H1 (cell line): ENCODE data around the gene NPHP4. TPM values are rescaled to one million over a fixed set of nuclear protein-coding genes. Genes with fewer than 3 reads are reported as not detected.

Experiments
- CTCF ChIA-PET: fragments of 300-600 bp; sonication (Branson Sonifier 250); formaldehyde crosslinking; loops from one replicate; lab custom pipeline; 2021; ENCODE audit not compliant: partially characterized antibody; lab: Charles Lee
- POLR2A ChIA-PET: fragments of 300-600 bp; sonication (Branson Sonifier 250); formaldehyde crosslinking; loops from one replicate; lab custom pipeline; 2021; ENCODE audit warnings: inconsistent platforms; ENCODE audit not compliant: partially characterized antibody; lab: Charles Lee
- DNase-seq, 2 experiments: peaks; one replicate each; pipeline versions ENCODE4 v3.0.0 to v3.0.0-alpha.2; 2010 to 2022; ENCODE audit warnings: low spot score in 2 of 2, low read depth in 1 of 2, mixed read lengths in 1 of 2
- FAIRE-seq: peaks from 2 replicates; lab custom pipeline; 2011; peaks lifted over from hg19 to GRCh38; lab: Jason Lieb, UNC
- H2AFZ ChIP-seq: 2 replicates; pipeline ENCODE4 v1.8.1; 2012; ENCODE audit warnings: low read length, inconsistent platforms
- H2AK5ac ChIP-seq: 2 replicates; pipeline ENCODE4 v1.6.1; 2013; ENCODE audit warnings: low read depth, low read length
- H2BK120ac ChIP-seq: replicated peaks from 2 replicates; pipeline ENCODE3; 2013; ENCODE audit warnings: low read depth, low read length, inconsistent platforms
- H2BK12ac ChIP-seq: 2 replicates; pipeline ENCODE4 v1.6.1; 2013; ENCODE audit warnings: low read depth, low read length
- H2BK15ac ChIP-seq: 2 replicates; pipeline ENCODE4 v1.6.1; 2013; ENCODE audit warnings: low read length
- H2BK20ac ChIP-seq: 2 replicates; pipeline ENCODE4 v1.6.1; 2013; ENCODE audit warnings: low read length
- H2BK5ac ChIP-seq: 2 replicates; pipeline ENCODE4 v1.6.1; 2013; ENCODE audit warnings: low read depth, low read length
- H3K14ac ChIP-seq: 2 replicates; pipeline ENCODE4 v1.6.1; 2013; ENCODE audit warnings: inconsistent platforms; ENCODE audit not compliant: insufficient read length
- H3K18ac ChIP-seq: 2 replicates; pipeline ENCODE4 v1.6.1; 2013; ENCODE audit warnings: low read length; ENCODE audit errors: extremely low read depth
- H3K23ac ChIP-seq: 2 replicates; pipeline ENCODE4 v1.6.1; 2013; ENCODE audit warnings: inconsistent platforms; ENCODE audit not compliant: insufficient read length
- H3K23me2 ChIP-seq: 2 replicates; pipeline ENCODE4 v1.6.1; 2013; ENCODE audit warnings: low read depth, low read length
- H3K27ac ChIP-seq: 2 replicates; pipeline ENCODE4 v1.6.1; 2011; ENCODE audit warnings: low read depth, low read length, inconsistent platforms
- H3K27me3 ChIP-seq, 4 experiments: replicated peaks in 1 of 4; 1 replicate in 1 of 4; 2 replicates in 3 of 4; pipeline versions ENCODE4 v1.6.1 to v1.8.1; 2011 to 2013; ENCODE audit warnings: low read length in 3 of 4, mild to moderate bottlenecking in 3 of 4, inconsistent platforms in 2 of 4, mixed read lengths in 2 of 4, moderate library complexity in 1 of 4; ENCODE audit not compliant: control insufficient read depth in 3 of 4, insufficient read depth in 3 of 4; ENCODE audit errors: extremely low read depth in 1 of 4
- H3K36me3 ChIP-seq, 4 experiments: 2 replicates each; pipeline versions ENCODE4 v1.6.1 to v1.8.1; 2011 to 2013; ENCODE audit warnings: mild to moderate bottlenecking in 4 of 4, low read length in 3 of 4, moderate library complexity in 2 of 4, control low read depth in 1 of 4, inconsistent platforms in 1 of 4; ENCODE audit not compliant: insufficient read depth in 4 of 4, control insufficient read depth in 2 of 4
- H3K4ac ChIP-seq: replicated peaks from 2 replicates; pipeline ENCODE3; 2013; ENCODE audit warnings: low read length, low read depth, mixed read lengths, inconsistent platforms; ENCODE audit not compliant: insufficient read length
- H3K4me1 ChIP-seq, 4 experiments: replicated peaks in 1 of 4; 1 replicate in 1 of 4; 2 replicates in 3 of 4; pipeline versions ENCODE4 v1.6.1 to v1.8.1; 2011 to 2013; ENCODE audit warnings: low read length in 3 of 4, inconsistent platforms in 2 of 4, mixed read lengths in 1 of 4; ENCODE audit not compliant: insufficient read depth in 4 of 4, control insufficient read depth in 3 of 4
- H3K4me2 ChIP-seq, 2 experiments: 2 replicates each; pipeline versions ENCODE4 v1.6.1 to v1.8.1; 2011 to 2013; ENCODE audit warnings: low read depth in 2 of 2, low read length in 2 of 2, control low read depth in 1 of 2, inconsistent platforms in 1 of 2, mild to moderate bottlenecking in 1 of 2; ENCODE audit not compliant: insufficient read depth in 1 of 2
- H3K4me3 ChIP-seq, 4 experiments: fragments of 200-600, 300-600 bp in 1 of 4; sonication (generic), shearing (Covaris generic), sonication (Bioruptor Twin) in 1 of 4; 2 replicates each; pipeline versions ENCODE4 v1.5.1 to v1.8.1; 2011 to 2016; ENCODE audit warnings: low read length in 4 of 4, low read depth in 3 of 4, control low read depth in 2 of 4, inconsistent platforms in 2 of 4, mild to moderate bottlenecking in 2 of 4, mixed read lengths in 1 of 4, moderate library complexity in 1 of 4; ENCODE audit not compliant: insufficient read depth in 2 of 4; ENCODE audit errors: extremely low read depth in 1 of 4
- H3K56ac ChIP-seq: replicated peaks from 2 replicates; pipeline ENCODE3; 2013; ENCODE audit warnings: low read depth, mild to moderate bottlenecking, mixed read lengths, low read length, inconsistent platforms; ENCODE audit not compliant: insufficient read length
- H3K79me1 ChIP-seq: 2 replicates; pipeline ENCODE4 v1.6.1; 2013; ENCODE audit warnings: low read depth, low read length, control low read depth
- H3K79me2 ChIP-seq, 2 experiments: 2 replicates each; pipeline versions ENCODE4 v1.6.1 to v1.8.1; 2012 to 2013; ENCODE audit warnings: low read length in 2 of 2, mild to moderate bottlenecking in 2 of 2, inconsistent platforms in 1 of 2; ENCODE audit not compliant: insufficient read depth in 2 of 2, control insufficient read depth in 1 of 2
- H3K9ac ChIP-seq, 4 experiments: replicated peaks in 1 of 4; 1 replicate in 1 of 4; 2 replicates in 3 of 4; pipeline versions ENCODE4 v1.6.1 to v1.8.1; 2011 to 2013; ENCODE audit warnings: low read depth in 3 of 4, low read length in 3 of 4, control low read depth in 2 of 4, mild to moderate bottlenecking in 2 of 4, moderate library complexity in 2 of 4, inconsistent platforms in 1 of 4; ENCODE audit errors: extremely low read depth in 1 of 4
- H3K9me3 ChIP-seq, 2 experiments: 2 replicates each; pipeline versions ENCODE4 v1.6.1 to v1.8.1; 2012 to 2013; ENCODE audit warnings: mild to moderate bottlenecking in 2 of 2, moderate library complexity in 2 of 2, control low read depth in 1 of 2, inconsistent platforms in 1 of 2, low read depth in 1 of 2, low read length in 1 of 2, mixed read lengths in 1 of 2; ENCODE audit not compliant: insufficient read depth in 2 of 2
- H4K20me1 ChIP-seq, 2 experiments: replicated peaks in 1 of 2; 2 replicates each; pipeline versions ENCODE3 to v1.8.1; 2011 to 2013; ENCODE audit warnings: inconsistent platforms in 2 of 2, low read length in 2 of 2, mild to moderate bottlenecking in 1 of 2; ENCODE audit not compliant: insufficient read depth in 2 of 2, control insufficient read depth in 1 of 2
- H4K5ac ChIP-seq: 2 replicates; pipeline ENCODE4 v1.6.1; 2013; ENCODE audit warnings: low read length, low read depth, mixed read lengths, inconsistent platforms; ENCODE audit not compliant: insufficient read length
- H4K8ac ChIP-seq: 2 replicates; pipeline ENCODE4 v1.8.0; 2013; ENCODE audit warnings: mild to moderate bottlenecking, moderate library complexity, low read length, inconsistent platforms; ENCODE audit not compliant: insufficient read depth; ENCODE audit errors: extremely low read depth
- H4K91ac ChIP-seq: replicated peaks from 2 replicates; pipeline ENCODE3; 2013; ENCODE audit warnings: low read length, mixed read lengths, inconsistent platforms; ENCODE audit not compliant: insufficient read length
- CHD2 ChIP-seq: IDR thresholded peaks from 2 replicates; pipeline ENCODE4 v1.6.1; 2012; ENCODE audit warnings: low read length, improper control_type of control experiment
- EP300 ChIP-seq, 2 experiments: IDR thresholded peaks; 1 replicate in 1 of 2; 2 replicates in 1 of 2; pipeline ENCODE4 v1.6.1; 2011 to 2012; ENCODE audit warnings: low read depth in 2 of 2, low read length in 2 of 2, mild to moderate bottlenecking in 2 of 2, borderline replicate concordance in 1 of 2, inconsistent platforms in 1 of 2, moderate library complexity in 1 of 2
- EZH2 ChIP-seq: fragments of 200-600 bp; sonication (generic); IDR thresholded peaks from 2 replicates; pipeline ENCODE4 v1.7.1; 2012; ENCODE audit warnings: low read depth, mild to moderate bottlenecking, moderate library complexity, low read length, inconsistent platforms; ENCODE audit not compliant: severe bottlenecking
- HDAC2 ChIP-seq, 2 experiments: fragments of 300-600 bp in 1 of 2; sonication (generic) in 1 of 2; IDR thresholded peaks; 2 replicates each; pipeline ENCODE4 v1.6.1; 2011 to 2012; ENCODE audit warnings: low read depth in 2 of 2, low read length in 2 of 2, mild to moderate bottlenecking in 2 of 2, moderate library complexity in 2 of 2, borderline replicate concordance in 1 of 2, inconsistent platforms in 1 of 2
- JUN ChIP-seq: IDR thresholded peaks from 2 replicates; pipeline ENCODE4 v1.6.1; 2011; ENCODE audit warnings: low read depth, mild to moderate bottlenecking, improper control_type of control experiment, low read length
- KDM5A ChIP-seq: fragments of 200-600 bp; IDR thresholded peaks from 2 replicates; pipeline ENCODE4 v1.7.1; 2012; ENCODE audit warnings: mild to moderate bottlenecking, low read length, inconsistent platforms, mixed read lengths
- NRF1 ChIP-seq: IDR thresholded peaks from 2 replicates; pipeline ENCODE4 v1.6.1; 2011; ENCODE audit warnings: mild to moderate bottlenecking, low read depth, low read length, improper control_type of control experiment
- POU5F1 ChIP-seq: IDR thresholded peaks from 2 replicates; pipeline ENCODE4 v1.6.1; 2011; ENCODE audit warnings: low read depth, mild to moderate bottlenecking, low read length, moderate library complexity
- SIX5 ChIP-seq: IDR thresholded peaks from 2 replicates; pipeline ENCODE4 v1.6.1; 2011; ENCODE audit warnings: mild to moderate bottlenecking, low read depth, low read length
- YY1 ChIP-seq: IDR thresholded peaks from 2 replicates; pipeline ENCODE4 v1.6.1; 2011; ENCODE audit warnings: low read depth, mild to moderate bottlenecking, low read length
- WGBS, 2 experiments: shearing (Covaris generic) in 1 of 2; methylation state at CpG; one replicate each; pipeline versions ENCODE4 v1.1.6 to v1.1.7; 2013 to 2015; ENCODE audit warnings: low lambda C conversion rate in 2 of 2, mixed read lengths in 2 of 2, inconsistent platforms in 1 of 2, low coverage in 1 of 2, missing lambda C conversion rate in 1 of 2; ENCODE audit not compliant: insufficient replicate concordance in 2 of 2, insufficient coverage in 1 of 2, insufficient read length in 1 of 2; ENCODE audit errors: extremely low coverage in 1 of 2, missing lambda C conversion rate in 1 of 2; 5-methylcytosine and 5-hydroxymethylcytosine counted together
- polyA plus RNA-seq, 7 experiments: library from polyadenylated mRNA; depleted of rRNA in 3 of 7; stranded (reverse) in 5 of 7; unstranded in 2 of 7; fragments of >200 nt in 5 of 7; fragments of 200-250 nt in 2 of 7; gene quantifications; 1 replicate in 5 of 7; 2 replicates in 1 of 7; 4 replicates in 1 of 7; pipeline versions ENCODE4 v1.2.1 to v1.2.3, GENCODE V29; 2011 to 2013; ENCODE audit warnings: missing spikeins in 2 of 7, mixed read lengths in 2 of 7
- total RNA-seq: library from RNA; stranded (reverse); fragmentation: NEBNext Ultra II Directional; extraction: Animal tissue kit (Norgen Biotek cat#: 25700); gene quantifications from 2 replicates; pipeline ENCODE4 v1.2.1, GENCODE V29; 2021
- TF ChIP-seq, protein P1 (sequence below): IDR thresholded peaks from 2 replicates; pipeline ENCODE4 v1.6.1; 2011; ENCODE audit warnings: low read depth, mild to moderate bottlenecking, low read length; ENCODE audit not compliant: insufficient read depth

NPHP4 gene
- total and polyA plus RNA-seq, 2 of the 8 experiments (the other 6 are each of a cell fraction or from before 2014, with no cell fraction given) = 5.8 to 14.0 TPM

DNA sequence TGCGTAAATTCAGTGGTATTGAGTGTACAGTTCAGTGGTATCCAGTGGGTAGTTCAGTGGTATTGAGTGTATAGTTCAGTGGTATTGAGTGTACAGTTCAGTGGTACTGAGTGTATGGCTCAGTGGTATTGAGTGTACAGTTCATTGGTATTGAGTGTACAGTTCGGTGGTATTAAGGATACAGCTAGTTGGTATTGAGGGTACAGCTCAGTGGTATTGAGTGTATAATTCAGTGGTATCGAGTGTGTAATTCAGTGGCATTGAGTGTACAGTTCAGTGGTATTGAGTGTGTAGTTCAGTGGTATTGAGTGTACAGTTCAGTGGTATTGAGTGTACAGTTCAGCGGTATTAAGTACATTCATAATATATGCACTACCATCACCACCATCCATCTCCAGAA lies 30.0 kb upstream of the NPHP4 start:
- Histone ChIP-seq H2BK5ac (no peak overlapping the region), H3K9ac (no peak overlapping the region), H3K36me3 (no peaks in the 10 kb centered on the region), H2BK120ac (no peak overlapping the region), H2AK5ac (no peak overlapping the region), H3K27ac (no peak overlapping the region), H4K20me1 (peaks cover 0 to 2% of the 10 kb centered on the region in 2 experiments), H4K8ac (no peak overlapping the region), H2AFZ (no peak overlapping the region), H3K79me2 (no peaks in the 10 kb centered on the region), H3K4me3 (no peak overlapping the region), H3K4ac (no peak overlapping the region), H3K27me3 (no peaks in the 10 kb centered on the region), H3K79me1 (no peaks in the 10 kb centered on the region), H3K23me2 (peaks cover 5% of the 10 kb centered on the region; the same call in 1 of the 2 replicates), H2BK15ac (no peak overlapping the region), H3K14ac (no peak overlapping the region), H4K91ac (no peak overlapping the region), H3K23ac (no peak overlapping the region), H2BK20ac (no peak overlapping the region), H3K4me1 (peaks cover 0 to 19% (median 7%) of the 10 kb centered on the region in 4 experiments; a peak in 5 of 7 replicates), H3K18ac (no peak overlapping the region), H3K9me3 (no peaks in the 10 kb centered on the region), H3K4me2 (no peak overlapping the region), H2BK12ac (no peak overlapping the region), H3K56ac (no peak overlapping the region), H4K5ac (no peak overlapping the region)
- DNase-seq (no peak), FAIRE-seq (no peak)
- ChIA-PET POLR2A (no interaction called here), CTCF (interaction anchor here (1.2 kb wide), 1 partner anchor 12 kb away, joined by 4 read pairs; no protein-coding TSS in a partner anchor)
- 65% methylated on average over 4 of the region's 4 CpGs; no CpG with 5 or more reads in 1 of the 2 experiments for WGBS, 2 experiments
- TF ChIP-seq, protein P1, sequence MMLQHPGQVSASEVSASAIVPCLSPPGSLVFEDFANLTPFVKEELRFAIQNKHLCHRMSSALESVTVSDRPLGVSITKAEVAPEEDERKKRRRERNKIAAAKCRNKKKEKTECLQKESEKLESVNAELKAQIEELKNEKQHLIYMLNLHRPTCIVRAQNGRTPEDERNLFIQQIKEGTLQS = no peak
- TF ChIP-seq EP300 (IDR thresholded peaks at IDR 0.05; ENCODE audit: borderline replicate concordance in 1 of 2, low read depth in 2 of 2, low read length in 2 of 2) (no peak), POU5F1 (no peak), SIX5 (no peak), CHD2 (no peak), EZH2 (no peak), JUN (no peak), KDM5A (no peak), HDAC2 (IDR thresholded peaks at IDR 0.05; ENCODE audit: borderline replicate concordance in 1 of 2, low read depth in 2 of 2, low read length in 2 of 2) (no peak), YY1 (no peak), NRF1 (no peak)
